HepG2 (cell line): ENCODE results near the gene LDAH. TPM values are rescaled to one million over a fixed set of nuclear protein-coding genes. Genes with fewer than 3 reads are reported as not detected.

ENCODE experiments used
- HMG20A ChIP-seq: IDR thresholded peaks from 2 replicates; pipeline ENCODE4 v1.6.1; 2016; ENCODE audit warnings: borderline replicate concordance
- HNF4A ChIP-seq: sonication (generic); formaldehyde crosslinking; IDR thresholded peaks from 2 replicates; pipeline ENCODE4 v1.4.0; 2020; ENCODE audit warnings: missing genetic modification reagents
- HOXA7 ChIP-seq: sonication (generic); formaldehyde crosslinking; IDR thresholded peaks from 2 replicates; pipeline ENCODE4 v1.8.1; 2022; ENCODE audit warnings: mild to moderate bottlenecking, missing genetic modification reagents, moderate library complexity
- ISL2 ChIP-seq: sonication (generic); formaldehyde crosslinking; IDR thresholded peaks from 2 replicates; pipeline ENCODE4 v1.5.0; 2020; ENCODE audit warnings: missing genetic modification reagents
- NFATC3 ChIP-seq: sonication (generic); formaldehyde crosslinking; IDR thresholded peaks from 2 replicates; pipeline ENCODE4 v1.5.1; 2020; ENCODE audit warnings: mild to moderate bottlenecking, missing genetic modification reagents
- NFE2L1 ChIP-seq: sonication (generic); formaldehyde crosslinking; IDR thresholded peaks from 2 replicates; pipeline ENCODE4 v1.4.0; 2020; ENCODE audit warnings: missing genetic modification reagents, mild to moderate bottlenecking, borderline replicate concordance
- NR2F2 ChIP-seq: IDR thresholded peaks from 2 replicates; pipeline ENCODE4 v1.6.1; 2012; ENCODE audit warnings: low read depth, inconsistent platforms, borderline replicate concordance
- SMC3 ChIP-seq: IDR thresholded peaks from 2 replicates; pipeline ENCODE4 v1.6.1; 2011; ENCODE audit warnings: low read length, improper control_type of control experiment
- SRF ChIP-seq: IDR thresholded peaks from 2 replicates; pipeline ENCODE4 v1.6.1; 2011; ENCODE audit warnings: mild to moderate bottlenecking, low read depth, low read length, moderate library complexity
- TAF15 ChIP-seq: fragments of 200-400 bp; formaldehyde crosslinking; IDR thresholded peaks from one replicate; pipeline ENCODE4 v1.6.1; 2018; ENCODE audit warnings: mild to moderate bottlenecking, low read depth, low read length; ENCODE audit not compliant: poor library complexity, severe bottlenecking
- TBX2 ChIP-seq: sonication (generic); formaldehyde crosslinking; IDR thresholded peaks from 2 replicates; pipeline ENCODE4 v1.5.0; 2020; ENCODE audit warnings: missing genetic modification reagents, mild to moderate bottlenecking, borderline replicate concordance
- TCF7 ChIP-seq: sonication (generic); IDR thresholded peaks from 2 replicates; pipeline ENCODE4 v1.6.1; 2016; ENCODE audit warnings: antibody characterized with exemption, low read depth
- TEAD2 ChIP-seq: sonication (generic); formaldehyde crosslinking; IDR thresholded peaks from 2 replicates; pipeline ENCODE4 v1.9.0; 2021; ENCODE audit warnings: missing genetic modification reagents
- TRIM24 ChIP-seq: sonication (generic); formaldehyde crosslinking; IDR thresholded peaks from 2 replicates; pipeline ENCODE4 v1.8.0; 2022; ENCODE audit warnings: mild to moderate bottlenecking, missing genetic modification reagents
- WIZ ChIP-seq: sonication (generic); formaldehyde crosslinking; IDR thresholded peaks from 2 replicates; pipeline ENCODE4 v1.5.1; 2020; ENCODE audit warnings: mild to moderate bottlenecking, missing genetic modification reagents
- ZHX1 ChIP-seq: sonication (generic); formaldehyde crosslinking; IDR thresholded peaks from 2 replicates; pipeline ENCODE4 v1.8.1; 2022; ENCODE audit warnings: low read depth, mild to moderate bottlenecking, missing genetic modification reagents
- ZNF646 ChIP-seq: sonication (generic); formaldehyde crosslinking; IDR thresholded peaks from 2 replicates; pipeline ENCODE4 v1.9.0; 2021; ENCODE audit warnings: mild to moderate bottlenecking, missing genetic modification reagents
- polyA plus RNA-seq, 8 experiments: library from polyadenylated mRNA; depleted of rRNA in 3 of 8; stranded (reverse) in 7 of 8; unstranded in 1 of 8; fragments of >200 nt; fragmentation: Illumina TruSeq in 4 of 8; extraction: Trizol in 4 of 8; gene quantifications; 2 replicates each; pipeline versions ENCODE4 v1.2.1 to v1.2.3, GENCODE V29; 2011 to 2016; ENCODE audit warnings: low read depth in 4 of 8, missing spikeins in 1 of 8, mixed read lengths in 1 of 8; ENCODE audit not compliant: insufficient read depth in 1 of 8
- total RNA-seq, 5 experiments: library from RNA; depleted of rRNA; stranded (reverse); fragments of >200 nt; fragmentation: Illumina TruSeq; extraction: Trizol; gene quantifications; 2 replicates each; pipeline ENCODE4 v1.2.3, GENCODE V29; 2016; ENCODE audit warnings: low read depth in 1 of 5
- TF ChIP-seq, protein P1 (sequence below): sonication (generic); formaldehyde crosslinking; conservative IDR thresholded peaks from 2 replicates; pipeline ENCODE4 v1.4.0; 2020; ENCODE audit warnings: mild to moderate bottlenecking, missing genetic modification reagents, moderate library complexity

Gene LDAH
- total and polyA plus RNA-seq, 2 of the 13 experiments (the other 11 are each of a cell fraction or from before 2014, with no cell fraction given), result 28.8 to 46.2 TPM

- TF ChIP-seq ZNF646 (CRISPR knock-in tag), result peak; percentile 98
- TF ChIP-seq TBX2 (CRISPR knock-in tag), result peak; percentile 41; the same call in 1 of the 2 replicates
- peak; percentile 77; the same call in 1 of the 2 replicates for TF ChIP-seq ISL2 (CRISPR knock-in tag)
- no peak for TF ChIP-seq WIZ
- TF ChIP-seq ZHX1 (CRISPR knock-in tag), result 0 out of 2 replicates have a peak, but pooled peaks have one; percentile 44
- TF ChIP-seq NR2F2, result peak; percentile 76; the same call in 1 of the 2 replicates
- TF ChIP-seq HMG20A (CRISPR knock-in tag), result no peak
- no peak for TF ChIP-seq TRIM24 (CRISPR knock-in tag)
- TF ChIP-seq SRF, result no peak
- no peak for TF ChIP-seq NFATC3 (CRISPR knock-in tag)
- TF ChIP-seq, protein P1, sequence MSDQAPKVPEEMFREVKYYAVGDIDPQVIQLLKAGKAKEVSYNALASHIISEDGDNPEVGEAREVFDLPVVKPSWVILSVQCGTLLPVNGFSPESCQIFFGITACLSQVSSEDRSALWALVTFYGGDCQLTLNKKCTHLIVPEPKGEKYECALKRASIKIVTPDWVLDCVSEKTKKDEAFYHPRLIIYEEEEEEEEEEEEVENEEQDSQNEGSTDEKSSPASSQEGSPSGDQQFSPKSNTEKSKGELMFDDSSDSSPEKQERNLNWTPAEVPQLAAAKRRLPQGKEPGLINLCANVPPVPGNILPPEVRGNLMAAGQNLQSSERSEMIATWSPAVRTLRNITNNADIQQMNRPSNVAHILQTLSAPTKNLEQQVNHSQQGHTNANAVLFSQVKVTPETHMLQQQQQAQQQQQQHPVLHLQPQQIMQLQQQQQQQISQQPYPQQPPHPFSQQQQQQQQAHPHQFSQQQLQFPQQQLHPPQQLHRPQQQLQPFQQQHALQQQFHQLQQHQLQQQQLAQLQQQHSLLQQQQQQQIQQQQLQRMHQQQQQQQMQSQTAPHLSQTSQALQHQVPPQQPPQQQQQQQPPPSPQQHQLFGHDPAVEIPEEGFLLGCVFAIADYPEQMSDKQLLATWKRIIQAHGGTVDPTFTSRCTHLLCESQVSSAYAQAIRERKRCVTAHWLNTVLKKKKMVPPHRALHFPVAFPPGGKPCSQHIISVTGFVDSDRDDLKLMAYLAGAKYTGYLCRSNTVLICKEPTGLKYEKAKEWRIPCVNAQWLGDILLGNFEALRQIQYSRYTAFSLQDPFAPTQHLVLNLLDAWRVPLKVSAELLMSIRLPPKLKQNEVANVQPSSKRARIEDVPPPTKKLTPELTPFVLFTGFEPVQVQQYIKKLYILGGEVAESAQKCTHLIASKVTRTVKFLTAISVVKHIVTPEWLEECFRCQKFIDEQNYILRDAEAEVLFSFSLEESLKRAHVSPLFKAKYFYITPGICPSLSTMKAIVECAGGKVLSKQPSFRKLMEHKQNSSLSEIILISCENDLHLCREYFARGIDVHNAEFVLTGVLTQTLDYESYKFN (CRISPR knock-in tag), result peak; percentile 71
- TF ChIP-seq TCF7, result peak; percentile 58; the same call in 1 of the 2 replicates
- peak; percentile 87 for TF ChIP-seq HNF4A
- no peak for TF ChIP-seq SMC3
- TF ChIP-seq TEAD2, result no peak
- no peak for TF ChIP-seq HOXA7 (CRISPR knock-in tag)
- TF ChIP-seq TAF15, result no peak
- no peak for TF ChIP-seq NFE2L1 (CRISPR knock-in tag)
These were observed 105.3 kb downstream of the LDAH start (continued) for GRCh38 chr2:20717641-20718040.
